HG02840 (cell line): ENCODE measurements around the gene HMGCS2.
"Not testable (repeated sequence)": the region's sequence is repeated elsewhere in the genome, so short reads cannot be mapped to it uniquely, and the experiment has no call there.

Experiments used
- ATAC-seq: cut with Tn5 transposase; IDR thresholded peaks from one replicate; pipeline ENCODE4 v1.9.1; 2021; ENCODE audit warnings: mild to moderate bottlenecking, moderate library complexity, moderate number of reproducible peaks; ENCODE audit not compliant: unreplicated experiment, low FRiP score

Gene HMGCS2

DNA sequence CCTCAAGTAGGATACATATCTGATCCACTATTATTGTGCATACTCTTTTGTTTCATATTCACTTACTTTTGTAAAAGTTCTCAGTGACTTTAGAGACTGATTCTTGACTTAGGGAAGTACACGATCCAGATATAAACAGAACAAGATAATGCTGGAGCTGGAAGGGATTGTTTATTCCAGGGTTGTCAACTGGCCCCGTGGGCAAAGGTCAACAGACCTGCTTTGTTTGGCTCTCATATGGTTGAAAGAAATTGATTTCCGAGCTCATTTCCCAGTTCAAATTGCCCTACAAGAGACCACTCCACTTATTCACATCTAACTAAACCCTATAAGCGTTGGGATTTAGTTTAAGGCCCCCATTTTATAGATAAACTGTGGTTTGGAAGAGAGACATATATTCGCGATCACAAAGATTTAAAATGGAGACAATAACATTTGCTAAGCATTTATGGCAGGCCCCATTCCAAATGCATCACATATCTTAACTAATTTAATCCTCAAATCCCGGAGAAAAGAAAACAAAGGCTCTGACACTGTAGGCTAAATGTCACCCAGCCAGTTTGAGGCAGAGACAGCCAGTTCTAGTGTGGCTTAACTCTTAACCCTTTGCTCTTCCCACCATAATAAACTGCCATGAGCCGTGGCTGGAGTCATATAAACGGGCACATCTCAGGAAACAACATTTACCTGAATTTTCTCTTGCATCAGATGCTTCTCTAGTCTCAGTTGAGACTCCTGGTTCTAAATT, 21.9 kb upstream of the HMGCS2 start:
- no peak for ATAC-seq

DNA sequence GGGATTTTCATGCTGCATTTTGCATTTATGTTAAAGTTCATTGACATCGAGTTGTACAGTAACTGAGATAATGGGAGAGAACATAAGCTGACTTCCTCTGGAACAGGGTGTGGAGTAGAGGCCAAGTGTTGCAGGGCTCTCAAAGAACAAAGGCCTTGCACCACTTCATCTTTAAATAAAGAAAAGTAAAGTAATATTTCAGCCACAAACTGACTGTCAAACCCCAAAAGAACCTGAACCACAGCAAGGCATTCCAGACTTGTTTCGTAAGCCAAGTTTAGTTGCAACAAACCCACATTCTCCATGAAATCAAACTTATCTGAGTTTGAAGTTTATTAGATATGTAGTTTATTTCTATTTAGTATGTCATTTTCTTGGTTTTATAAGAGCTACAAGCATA, 19.1 kb upstream of the HMGCS2 start:
- no peak for ATAC-seq

DNA sequence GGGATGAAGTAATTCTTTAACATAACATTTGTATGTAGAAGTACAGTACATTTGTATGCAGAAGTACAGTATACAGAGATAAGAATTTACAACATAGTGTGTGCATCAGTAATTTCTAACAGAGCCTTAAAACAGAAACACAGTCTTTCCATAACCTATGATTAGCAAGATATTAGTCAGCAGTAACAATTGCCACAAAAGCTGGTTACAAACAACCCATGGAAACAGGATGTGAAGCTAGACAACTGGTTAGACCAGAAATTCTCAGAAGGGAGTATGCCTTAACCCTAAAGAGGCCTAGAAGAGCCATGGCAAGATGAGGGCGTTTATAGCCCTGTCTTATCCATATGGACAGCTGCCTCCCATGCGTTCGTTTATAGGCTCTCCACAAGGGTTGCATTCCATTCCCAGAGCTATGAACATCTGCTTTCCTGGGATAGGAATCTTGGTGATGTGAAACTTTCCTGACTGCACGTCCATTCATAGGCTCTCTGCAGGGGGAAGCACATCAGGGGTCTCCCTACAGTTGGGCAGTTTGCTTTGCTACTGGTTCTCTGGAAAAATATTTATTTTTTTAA, 17.9 kb upstream of the HMGCS2 start:
- ATAC-seq: not testable (repeated sequence)

DNA sequence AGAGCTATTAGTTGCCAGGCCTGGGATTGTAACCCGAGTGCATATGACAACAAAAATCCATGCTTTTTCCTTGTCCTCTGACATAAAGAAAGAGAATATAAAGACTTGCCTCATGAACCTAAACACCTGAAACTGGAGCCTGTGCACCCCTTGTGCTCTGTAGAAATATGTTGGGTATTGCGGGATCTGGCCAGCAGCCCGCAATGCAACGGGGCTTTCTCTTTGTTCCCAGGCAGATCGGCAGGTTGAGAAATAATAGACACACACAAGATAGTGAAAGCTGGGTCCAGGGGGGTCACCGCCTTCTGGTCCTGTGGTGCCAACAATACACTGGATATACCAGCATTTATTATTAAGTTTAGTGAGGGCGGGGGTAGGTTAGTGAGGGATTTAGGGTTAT, 17.3 kb upstream of the HMGCS2 start:
- ATAC-seq: not testable (repeated sequence)

DNA sequence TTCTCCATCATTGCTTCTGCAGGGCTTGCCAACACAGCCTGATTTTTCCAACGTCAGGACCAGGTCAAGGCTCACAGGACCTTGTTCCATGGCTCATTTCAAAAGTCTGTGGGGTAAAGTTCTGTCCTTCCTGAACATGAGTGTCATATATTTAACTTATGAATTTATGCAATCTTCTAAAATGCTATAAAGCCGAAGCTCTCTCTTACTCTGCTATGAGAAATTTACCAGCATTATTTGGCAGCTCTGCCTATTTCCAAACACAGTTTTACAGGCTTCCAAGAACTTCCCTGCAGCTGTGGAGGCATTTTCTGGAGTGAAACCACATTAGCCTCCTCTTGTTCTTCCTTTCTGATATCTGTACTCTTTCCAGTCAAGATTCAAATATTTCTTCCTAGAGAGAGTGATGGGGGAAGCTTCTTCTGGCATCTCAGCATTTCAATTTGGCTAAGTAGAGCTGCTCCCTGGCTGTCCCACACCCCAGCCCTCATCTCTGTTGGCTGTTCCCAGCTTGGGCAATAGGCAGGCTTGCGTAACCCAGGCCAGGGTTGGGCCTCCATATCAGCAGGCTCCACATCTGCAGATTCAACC, 15.6 kb upstream of the HMGCS2 start:
- ATAC-seq: no peak

DNA sequence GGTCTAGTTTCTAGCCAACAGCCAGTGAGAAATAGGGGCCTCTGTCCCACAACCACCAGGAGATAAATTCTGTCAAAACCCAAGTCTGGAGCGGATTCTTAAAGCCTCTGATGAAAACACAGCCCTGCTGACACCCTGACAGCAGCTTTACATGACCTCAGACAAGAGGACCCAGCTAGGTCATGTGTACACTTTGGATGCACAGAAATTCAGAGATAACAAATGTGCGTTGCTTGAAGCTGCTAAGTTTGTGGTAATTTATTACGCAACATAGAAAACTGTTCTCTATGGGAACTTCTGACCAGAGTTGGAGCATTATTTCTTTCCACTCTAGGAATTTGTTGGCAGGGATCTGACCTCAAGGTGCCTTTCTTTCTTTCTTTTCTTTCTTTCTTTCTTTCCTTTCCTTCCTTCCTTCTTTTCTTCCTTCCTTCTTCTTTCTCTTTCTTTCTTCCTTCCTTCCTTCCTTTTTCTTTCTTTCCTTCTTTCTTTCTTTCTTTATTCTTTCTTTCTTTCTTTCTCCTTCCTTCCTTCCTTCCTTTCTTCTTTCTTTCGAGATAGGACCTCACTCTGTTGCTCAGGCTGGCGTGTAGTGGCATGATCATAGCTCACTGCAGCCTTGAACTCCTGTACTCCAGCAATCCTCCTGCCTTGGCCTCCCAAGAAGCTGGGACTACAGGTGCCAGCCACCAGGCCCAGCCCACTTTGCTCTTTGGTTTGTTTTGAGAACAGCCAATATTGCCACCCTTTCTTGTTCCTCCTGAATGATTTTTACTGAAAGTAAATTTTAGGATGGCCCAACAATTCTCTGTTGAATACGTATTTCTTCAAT, 14.9 kb upstream of the HMGCS2 start:
- no peak for ATAC-seq

DNA sequence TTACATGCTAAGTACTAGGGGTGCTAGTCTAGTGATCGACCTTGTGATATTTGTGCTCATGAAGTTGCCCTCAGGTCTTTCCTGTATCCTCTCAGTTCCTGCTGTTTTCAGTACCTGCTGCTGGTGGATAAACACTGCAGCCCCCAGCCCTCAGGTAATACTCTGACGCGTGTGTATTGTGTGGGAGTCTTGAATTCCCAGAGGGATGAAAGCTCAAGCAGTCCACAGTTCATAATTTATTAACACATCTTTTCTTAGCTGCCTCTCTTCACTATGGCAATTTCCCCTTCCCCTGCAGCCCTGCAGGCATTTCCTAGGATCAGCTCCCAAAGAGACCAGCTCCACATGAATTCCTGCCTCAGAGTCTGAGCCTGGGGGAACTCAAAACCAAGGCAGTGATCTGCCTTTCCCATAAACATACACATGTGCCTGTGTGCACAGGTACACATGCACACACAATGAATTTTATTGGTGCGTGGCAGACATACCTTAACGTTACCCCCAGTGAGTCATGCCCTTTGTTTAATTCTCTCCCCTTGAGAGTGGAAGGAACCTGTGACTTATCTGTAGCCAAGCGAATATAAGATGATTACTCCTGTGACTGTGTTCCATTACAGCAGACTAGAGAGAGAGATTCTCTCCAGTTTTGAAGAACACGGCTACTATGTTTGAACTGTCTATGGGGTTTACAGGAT, 14.1 kb upstream of the HMGCS2 start:
- ATAC-seq: no peak

DNA sequence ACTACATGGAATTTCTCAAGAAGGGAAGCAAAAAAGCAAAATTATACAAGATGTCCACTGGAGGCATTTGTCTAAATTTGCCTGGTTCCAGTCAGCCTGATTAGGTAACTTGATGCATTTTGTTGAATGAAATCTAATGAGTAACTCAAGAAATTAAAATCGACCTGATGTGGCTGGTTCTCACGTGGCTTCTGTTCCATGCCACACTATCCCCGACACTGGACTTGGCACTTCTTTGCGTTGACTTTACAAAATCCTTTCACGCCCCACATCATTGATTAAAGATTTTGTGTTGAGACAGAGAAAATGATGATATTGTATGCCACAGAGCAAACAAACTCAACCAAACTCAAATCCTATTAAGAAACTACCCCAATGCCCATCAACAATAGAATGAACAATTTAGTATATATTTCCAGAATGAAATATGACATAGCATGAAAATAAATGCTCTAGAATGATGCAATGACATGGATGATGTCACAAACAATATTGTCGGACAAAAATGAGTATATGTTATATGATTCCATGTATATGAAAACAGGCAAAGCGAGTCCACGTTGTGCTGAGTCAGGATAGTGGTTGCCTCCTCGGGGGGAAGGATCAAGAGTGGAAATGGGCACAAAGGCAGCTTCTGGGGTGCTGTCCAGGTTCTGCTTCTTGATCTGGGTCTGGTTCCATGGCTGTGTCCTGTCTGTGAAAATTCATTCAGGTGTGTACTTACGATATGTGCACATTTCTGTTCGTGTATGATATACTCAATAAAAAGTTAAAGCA, 12.9 kb upstream of the HMGCS2 start:
- no peak for ATAC-seq

DNA sequence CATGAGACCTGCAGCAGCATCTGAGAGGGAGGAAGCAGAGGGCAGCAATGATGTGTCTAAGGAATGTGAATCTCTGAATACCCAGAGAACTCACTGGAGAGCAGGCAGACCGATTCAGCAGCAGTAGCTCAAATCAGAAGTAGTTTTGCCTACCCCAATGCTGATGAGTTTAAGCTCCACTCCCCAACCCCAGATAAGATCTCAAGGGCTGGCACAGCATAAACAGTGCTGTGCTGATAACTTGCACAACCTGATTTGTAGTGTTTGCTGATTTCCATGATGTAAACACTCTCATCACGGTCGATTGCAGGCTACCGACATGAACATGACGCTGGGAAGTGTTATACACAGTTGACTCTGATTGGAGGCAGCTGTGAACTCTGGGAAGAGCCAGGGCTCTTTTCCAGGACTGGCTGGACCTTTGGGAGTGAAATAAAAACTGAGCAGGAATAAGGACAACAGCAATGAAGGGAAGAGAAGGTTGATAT, 11.2 kb upstream of the HMGCS2 start:
- ATAC-seq: no peak

DNA sequence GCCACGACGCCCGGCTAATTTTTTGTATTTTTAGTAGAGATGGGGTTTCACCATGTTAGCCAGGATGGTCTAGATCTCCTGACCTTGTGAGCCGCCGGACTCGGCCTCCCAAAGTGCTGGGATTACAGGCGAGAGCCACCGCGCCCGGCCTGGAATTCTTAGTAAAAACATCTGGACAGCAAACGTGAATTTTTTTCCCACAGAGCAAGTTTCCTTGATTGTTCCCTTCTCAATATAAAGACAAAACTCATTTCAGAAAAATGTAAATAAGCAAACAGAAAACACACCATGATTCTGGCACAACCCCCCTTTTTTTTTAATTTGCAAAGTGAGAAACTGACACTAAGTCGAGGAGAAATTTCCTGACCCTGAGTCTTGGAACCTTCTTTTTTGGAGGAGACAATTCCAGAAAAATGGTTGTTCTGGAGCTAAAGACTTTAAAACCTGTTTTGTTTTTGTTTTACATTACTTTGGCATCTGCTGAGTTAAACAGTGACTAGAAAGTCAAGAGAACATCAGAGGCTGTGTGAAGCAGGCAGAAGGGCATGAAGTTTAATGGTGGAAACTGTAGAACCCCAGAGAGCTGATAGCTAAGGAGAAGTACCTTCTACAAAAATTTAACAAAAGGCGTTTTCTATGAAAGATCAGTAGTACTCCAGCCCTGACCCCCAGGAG, 10.3 kb upstream of the HMGCS2 start:
- no peak for ATAC-seq

DNA sequence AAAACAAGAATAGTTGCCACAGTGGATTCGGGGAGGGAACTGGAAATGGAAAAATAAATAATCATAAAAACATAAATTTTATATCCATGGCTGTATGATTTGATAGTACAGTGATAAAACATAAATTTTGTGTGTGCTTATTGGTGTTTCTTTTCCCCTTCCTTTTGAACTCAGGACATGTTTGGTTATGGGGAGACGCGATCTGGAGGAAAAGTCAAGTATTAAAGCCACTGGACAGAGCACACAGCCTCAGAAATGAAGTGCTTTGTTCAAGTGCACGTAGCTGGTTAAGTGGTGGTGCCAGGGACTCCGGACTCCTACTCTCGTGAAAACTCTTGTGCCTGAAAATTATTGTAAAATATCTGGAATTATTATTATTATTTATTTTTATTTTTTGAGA, 9.7 kb upstream of the HMGCS2 start:
- no peak for ATAC-seq

DNA sequence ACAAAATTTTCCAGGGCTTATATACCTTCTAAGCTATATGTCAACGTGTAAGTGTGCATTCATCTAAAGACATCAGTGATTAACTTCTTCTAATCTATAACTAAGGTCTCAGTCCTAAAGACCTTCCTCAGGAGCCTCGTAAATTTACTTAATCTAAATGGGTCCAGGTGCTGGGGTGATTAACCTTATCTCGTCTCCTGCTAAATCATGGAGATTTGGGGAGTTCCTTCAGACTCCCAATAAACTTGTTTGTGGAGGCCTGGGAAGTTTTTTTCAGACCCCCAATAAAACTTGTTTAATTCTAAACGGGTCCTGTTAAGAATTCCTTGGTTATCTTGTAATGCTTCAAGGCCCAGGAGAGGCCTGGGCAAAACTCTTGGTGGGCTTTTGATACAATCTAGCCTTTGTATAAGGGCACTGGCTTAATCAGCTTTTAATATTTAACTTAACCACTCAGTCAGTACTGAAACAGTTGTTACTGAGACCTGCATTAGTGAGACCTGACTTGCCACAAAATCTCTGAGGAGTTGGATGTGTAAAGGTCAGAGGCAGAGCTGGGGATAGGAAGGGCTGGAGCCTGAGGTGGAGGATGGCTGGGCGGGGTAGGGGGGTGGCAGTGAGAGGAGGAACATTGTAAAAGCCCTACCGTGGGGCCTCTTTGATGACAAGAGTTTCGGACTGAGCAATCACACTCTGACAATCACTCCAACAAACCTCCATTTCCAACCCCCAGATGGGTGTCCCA, 6.2 kb upstream of the HMGCS2 start:
- no peak for ATAC-seq

DNA sequence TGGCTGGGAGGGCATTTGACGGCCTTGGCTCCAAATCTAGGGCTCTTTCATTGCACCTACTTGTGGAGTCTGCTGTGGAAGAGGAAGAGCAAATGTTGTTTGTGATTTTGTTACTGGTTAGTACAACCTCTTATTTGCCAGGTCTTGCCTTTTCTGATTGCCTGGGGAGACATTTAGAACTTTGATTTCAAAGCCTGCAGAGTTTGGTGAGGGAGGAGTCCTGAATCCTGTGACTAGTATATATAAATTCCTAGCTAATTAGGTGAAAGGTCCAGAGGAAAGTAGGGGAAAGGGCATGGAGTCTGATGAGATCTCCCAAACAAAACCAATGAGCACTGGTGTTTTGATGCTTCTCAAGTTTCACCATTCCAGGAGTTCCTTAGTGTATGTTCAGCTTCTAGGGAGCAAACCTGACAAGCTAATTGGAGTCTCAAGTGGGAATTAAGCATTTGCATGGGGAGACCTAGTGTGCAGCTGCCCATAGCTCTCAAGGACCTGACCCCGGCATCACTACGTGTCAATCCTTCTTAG, 5.1 kb upstream of the HMGCS2 start:
- no peak for ATAC-seq

DNA sequence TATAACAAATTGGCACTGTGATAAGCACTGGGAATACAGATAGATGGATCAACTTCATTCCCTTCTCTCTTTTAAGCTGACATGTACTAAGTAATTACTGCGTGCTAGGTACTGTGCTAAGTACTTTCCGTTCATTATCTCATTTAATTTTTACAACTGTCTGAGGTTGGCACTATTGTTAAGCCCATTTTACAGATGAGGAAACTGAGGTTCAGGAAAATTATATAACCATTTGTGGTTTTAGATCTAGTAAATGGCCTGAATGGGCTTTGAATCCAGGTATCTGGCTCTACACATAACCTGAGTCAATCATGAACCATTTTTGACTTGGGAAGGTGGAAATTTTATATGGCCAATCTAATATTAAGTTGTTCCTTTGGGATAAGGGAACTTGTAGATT, 3.6 kb upstream of the HMGCS2 start:
- no peak for ATAC-seq

DNA sequence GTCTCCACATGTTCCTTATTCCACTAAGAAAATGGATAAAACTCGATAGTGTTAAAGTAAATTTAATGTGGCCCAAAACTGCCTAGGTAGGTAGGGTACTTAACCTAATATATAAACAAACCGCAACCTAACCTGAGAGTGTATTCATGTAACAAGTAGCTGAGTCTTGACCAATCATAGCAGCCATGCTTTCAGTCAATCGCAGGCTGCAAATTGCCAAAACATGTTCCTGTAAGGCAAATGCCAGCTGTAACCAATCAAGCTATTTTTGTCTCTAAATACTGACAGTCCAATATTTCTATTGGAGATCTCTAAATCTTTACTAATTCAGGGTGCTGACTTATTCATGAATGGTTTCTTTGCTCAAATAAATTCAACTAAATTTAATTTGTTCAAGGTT, 3.1 kb upstream of the HMGCS2 start:
- ATAC-seq: no peak

DNA sequence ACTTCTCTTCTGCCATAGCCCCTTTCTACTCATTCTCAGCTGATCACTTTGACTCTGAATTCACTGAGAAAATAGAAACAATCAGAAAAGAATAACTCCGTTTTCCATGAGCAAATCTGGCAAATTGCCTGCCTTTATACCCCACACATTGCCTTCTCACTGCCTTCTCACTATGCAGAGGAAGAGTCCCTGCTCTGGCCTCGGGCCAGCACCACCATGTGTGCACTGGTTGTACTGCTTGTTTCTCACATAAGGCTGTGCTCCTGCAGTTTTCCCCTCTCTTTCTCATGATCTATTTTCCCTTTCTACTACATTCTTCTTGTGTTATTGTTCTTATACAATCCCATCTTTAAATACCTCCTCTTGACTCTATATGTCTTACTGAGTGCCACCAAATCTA, 2.3 kb upstream of the HMGCS2 start:
- no peak for ATAC-seq

DNA sequence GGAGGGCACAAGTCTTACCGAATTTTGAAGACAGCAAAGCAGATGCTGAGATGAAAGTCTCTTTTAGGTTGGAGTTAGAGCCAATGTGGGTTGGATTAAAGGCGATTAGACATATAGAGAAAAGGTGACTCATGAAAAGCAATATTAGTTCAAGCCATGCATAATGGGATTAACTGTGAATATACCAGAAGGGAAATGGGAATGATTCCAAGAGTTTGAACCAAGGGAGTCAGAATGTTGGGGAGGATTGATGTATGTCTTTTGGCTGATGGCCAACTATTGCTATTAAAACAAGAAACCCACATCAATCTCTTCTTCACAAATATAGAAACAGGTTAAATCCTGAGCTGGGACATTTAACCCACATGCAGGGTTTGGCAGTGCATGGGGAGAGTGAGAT, 1.2 kb downstream of the HMGCS2 start:
- ATAC-seq: no peak

DNA sequence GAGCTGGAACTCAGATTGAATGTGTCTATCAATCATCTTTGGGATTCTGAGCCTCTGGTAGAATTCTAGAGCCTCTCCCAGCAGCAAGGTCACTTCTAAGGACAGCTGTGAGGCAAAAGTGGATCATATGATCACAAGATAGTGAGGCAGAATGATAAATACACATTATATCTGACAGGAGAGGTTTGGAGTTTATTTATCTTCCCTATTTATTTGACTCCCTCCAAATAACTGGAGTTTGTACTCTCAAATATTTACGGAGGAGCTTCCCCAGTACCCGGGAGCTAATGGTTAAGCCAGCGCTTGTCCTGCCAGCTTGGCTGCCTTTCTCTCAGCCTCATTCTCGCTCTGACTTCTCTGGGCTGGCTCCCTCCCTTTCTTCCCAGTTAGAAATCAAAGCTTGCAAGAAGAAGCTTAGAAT, 2.3 kb downstream of the HMGCS2 start:
- ATAC-seq: no peak
